Skeletal muscle tissue (tissue), 4 donors: Measurements from ENCODE around the gene ARHGAP6. TPM values are rescaled to one million over a fixed set of nuclear protein-coding genes. Genes with fewer than 3 reads are reported as not detected.
A peak's percentile ranks its signal among the peaks of the same experiment; 100 is the strongest.

Experiments
- H3K27ac ChIP-seq: one replicate; pipeline ENCODE4 v1.7.0; 2013; ENCODE audit warnings: mild to moderate bottlenecking, low read depth, low read length, inconsistent platforms
- H3K27me3 ChIP-seq, 3 donors: one replicate each; pipeline ENCODE4 v1.7.0; 2013; ENCODE audit warnings: low read length in 3 of 3; ENCODE audit not compliant: control insufficient read depth in 3 of 3, insufficient read depth in 3 of 3
- H3K36me3 ChIP-seq, 3 donors: one replicate each; pipeline ENCODE4 v1.7.0; 2013; ENCODE audit warnings: low read length in 3 of 3; ENCODE audit not compliant: control insufficient read depth in 3 of 3, insufficient read depth in 3 of 3
- H3K4me1 ChIP-seq, 3 donors: one replicate each; pipeline ENCODE4 v1.7.0; 2013; ENCODE audit warnings: low read length in 3 of 3, mild to moderate bottlenecking in 3 of 3; ENCODE audit not compliant: control insufficient read depth in 3 of 3, insufficient read depth in 3 of 3
- H3K4me3 ChIP-seq, 3 donors: one replicate each; pipeline ENCODE4 v1.7.0; 2013; ENCODE audit warnings: low read length in 3 of 3
- H3K9ac ChIP-seq, 3 donors: one replicate each; pipeline ENCODE4 v1.7.0; 2013; ENCODE audit warnings: low read length in 3 of 3, mild to moderate bottlenecking in 3 of 3, moderate library complexity in 2 of 3, low read depth in 1 of 3
- H3K9me3 ChIP-seq, 3 donors: one replicate each; pipeline ENCODE4 v1.7.0; 2013; ENCODE audit warnings: low read length in 3 of 3; ENCODE audit not compliant: control insufficient read depth in 3 of 3
- total RNA-seq: library from RNA; depleted of rRNA; stranded (reverse); fragments of >200 nt; gene quantifications from one replicate; pipeline ENCODE4 v1.2.3, GENCODE V29; 2014
- donor health status: Osteomylitis.

ARHGAP6 gene
- total RNA-seq, 1 donor from 2014 or later = 8.4 TPM

DNA sequence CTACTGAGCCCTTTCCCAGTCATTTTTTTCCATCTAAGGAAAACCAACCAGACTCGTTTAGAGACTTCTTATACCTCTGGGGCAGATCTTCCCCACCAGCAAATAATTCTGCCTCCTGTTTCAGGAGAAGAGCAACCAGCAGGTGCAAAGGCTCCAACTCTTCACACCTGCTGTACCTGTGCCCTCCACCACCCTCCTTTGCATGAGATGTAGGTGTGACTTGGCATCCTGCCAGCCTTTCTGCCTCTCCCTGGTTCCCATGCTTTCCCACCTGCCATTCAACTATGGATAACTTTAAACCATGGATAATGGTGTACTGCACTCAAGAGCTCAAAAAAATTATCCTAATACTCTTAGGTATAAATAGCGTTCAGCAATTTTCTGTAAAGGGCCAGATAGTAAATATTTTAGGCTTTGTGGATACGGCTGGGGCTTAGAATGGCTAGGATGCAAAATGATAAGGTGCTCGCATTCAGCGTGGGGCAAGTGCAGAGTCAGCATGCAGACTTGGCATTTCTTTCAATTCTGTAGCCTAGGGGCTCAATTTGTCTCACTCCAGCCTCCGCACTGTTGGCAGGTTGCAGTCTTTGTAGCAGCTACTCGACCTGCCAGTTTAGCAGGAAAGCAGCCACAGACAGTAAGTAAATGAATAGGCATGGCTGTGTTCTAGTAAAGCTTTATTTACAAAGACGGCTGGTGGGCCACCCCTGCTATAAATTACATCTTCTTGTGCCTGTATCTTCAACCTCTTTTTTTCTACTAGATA, 474.8 kb downstream of the ARHGAP6 start:
- no peaks in the 10 kb centered on the region for H3K27me3 ChIP-seq
- H3K4me3 ChIP-seq = no peak overlapping the region
- no peak overlapping the region for H3K9ac ChIP-seq

GRCh38 chrX:11189097-11189496, 476.6 kb downstream of the ARHGAP6 start:
- Histone ChIP-seq H3K27me3 (no peaks in the 10 kb centered on the region), H3K27ac (no peak overlapping the region), H3K36me3 (no peaks in the 10 kb centered on the region), H3K9ac (no peak overlapping the region), H3K4me3 (no peak overlapping the region), H3K9me3 (no peaks in the 10 kb centered on the region), H3K4me1 (no peaks in the 10 kb centered on the region)

More for the DNA sequence above, 474.8 kb downstream of the ARHGAP6 start:
- Histone ChIP-seq H3K9me3 (no peaks in the 10 kb centered on the region), H3K4me1 (no peaks in the 10 kb centered on the region), H3K36me3 (no peaks in the 10 kb centered on the region), H3K27ac (no peak overlapping the region)

- no peak overlapping the region for H3K9ac ChIP-seq
- H3K9me3 ChIP-seq = no peaks in the 10 kb centered on the region
- peaks cover 0 to 2% (median 0%) of the 10 kb centered on the region in 3 donors for H3K36me3 ChIP-seq
- no peak overlapping the region for H3K27ac ChIP-seq
- no peak overlapping the region for H3K4me3 ChIP-seq
- no peaks in the 10 kb centered on the region for H3K4me1 ChIP-seq
- no peaks in the 10 kb centered on the region for H3K27me3 ChIP-seq
Observed at GRCh38 chrX:11188664-11189063, 477.1 kb downstream of the ARHGAP6 start.

- H3K27me3 ChIP-seq = no peaks in the 10 kb centered on the region
- peaks cover 0 to 2% (median 0%) of the 10 kb centered on the region in 3 donors for H3K36me3 ChIP-seq
- H3K9me3 ChIP-seq = no peaks in the 10 kb centered on the region
- H3K4me3 ChIP-seq = no peak overlapping the region
- no peak overlapping the region for H3K27ac ChIP-seq
- H3K4me1 ChIP-seq = no peaks in the 10 kb centered on the region
- no peak overlapping the region for H3K9ac ChIP-seq
Observed at GRCh38 chrX:11187001-11187400, 478.7 kb downstream of the ARHGAP6 start.

- no peak overlapping the region for H3K9ac ChIP-seq
- H3K27me3 ChIP-seq = no peaks in the 10 kb centered on the region
- no peak overlapping the region for H3K4me3 ChIP-seq
- H3K9me3 ChIP-seq = no peaks in the 10 kb centered on the region
- H3K4me1 ChIP-seq = no peaks in the 10 kb centered on the region
- no peak overlapping the region for H3K27ac ChIP-seq
- peaks cover 0 to 2% (median 0%) of the 10 kb centered on the region in 3 donors for H3K36me3 ChIP-seq
Observed at GRCh38 chrX:11185861-11186260, 479.9 kb downstream of the ARHGAP6 start.

DNA sequence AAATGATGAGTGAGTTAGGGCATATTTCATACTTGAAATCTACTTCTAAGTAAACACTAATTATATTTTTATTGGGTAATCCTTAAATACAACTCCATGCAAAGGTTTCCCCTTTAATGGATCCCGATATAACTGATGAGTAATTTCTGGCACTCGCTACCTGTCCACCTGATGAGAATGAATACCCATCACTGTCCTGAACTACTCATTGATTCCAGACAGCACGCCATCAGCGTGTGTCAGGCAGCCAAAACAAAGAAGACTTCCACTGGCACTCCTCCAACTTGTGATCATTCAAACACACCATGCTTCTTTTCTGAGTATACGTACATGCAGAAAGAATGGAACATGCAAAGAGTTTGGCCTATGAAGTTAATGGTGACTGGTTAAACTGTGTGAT, 485.1 kb downstream of the ARHGAP6 start:
- Histone ChIP-seq H3K9me3 (no peaks in the 10 kb centered on the region), H3K4me3 (no peak overlapping the region), H3K9ac (no peak overlapping the region)

GRCh38 chrX:11172415-11172814, 493.3 kb downstream of the ARHGAP6 start:
- H3K4me3 ChIP-seq = no peak overlapping the region
- peaks cover 0 to 3% (median 0%) of the 10 kb centered on the region in 3 donors for H3K36me3 ChIP-seq
- no peaks in the 10 kb centered on the region for H3K9me3 ChIP-seq
- peaks cover 0 to 3% (median 0%) of the 10 kb centered on the region in 3 donors for H3K4me1 ChIP-seq
- peak overlapping the region; percentile 45 for H3K27ac ChIP-seq
- H3K27me3 ChIP-seq = no peaks in the 10 kb centered on the region
- no peak overlapping the region for H3K9ac ChIP-seq

More for the DNA sequence above, 485.1 kb downstream of the ARHGAP6 start:
- Histone ChIP-seq H3K27me3 (no peaks in the 10 kb centered on the region), H3K36me3 (peaks cover 2 to 12% (median 7%) of the 10 kb centered on the region in 3 donors), H3K4me1 (no peaks in the 10 kb centered on the region), H3K27ac (no peak overlapping the region)

DNA sequence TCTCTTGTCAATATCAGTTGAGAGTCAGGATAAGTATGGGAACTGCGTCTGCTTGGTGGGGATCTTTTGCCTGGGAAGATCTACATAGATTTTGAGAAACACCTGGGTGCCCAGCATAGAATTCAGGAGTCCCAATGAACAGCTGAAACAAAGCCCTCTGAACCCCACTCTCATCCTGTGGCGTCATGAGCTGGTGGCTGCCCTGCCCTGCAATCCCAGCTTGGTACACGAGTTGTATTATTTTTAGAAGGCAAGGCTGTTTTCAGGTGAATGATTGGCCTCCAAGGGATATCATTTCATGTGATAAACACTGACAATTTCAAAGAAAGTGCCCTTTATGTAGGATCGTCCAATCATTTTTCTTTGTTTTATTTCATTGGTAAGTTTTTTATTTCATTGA, 493.8 kb downstream of the ARHGAP6 start:
- peak overlapping the region; percentile 45 for H3K27ac ChIP-seq

DNA sequence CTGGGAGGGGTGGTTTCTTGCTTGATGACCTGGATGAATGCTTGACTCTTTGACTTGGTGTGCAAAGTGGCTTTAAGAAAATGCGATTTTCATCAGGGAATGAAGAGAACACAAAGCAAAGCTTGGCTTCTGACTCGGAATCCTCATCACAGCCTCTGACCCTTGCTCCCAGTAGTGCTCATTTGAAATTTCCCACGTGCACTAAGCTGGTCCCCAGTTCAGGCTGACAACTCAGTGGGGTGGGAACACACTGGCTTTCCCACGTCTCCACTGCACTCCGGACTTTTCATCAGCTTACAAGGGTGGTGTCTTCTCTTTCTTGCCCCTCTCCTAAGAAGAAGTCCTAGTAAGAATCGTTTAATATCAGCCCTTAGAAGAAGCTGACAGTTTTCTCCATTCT, 501.3 kb downstream of the ARHGAP6 start:
- Histone ChIP-seq H3K4me3 (no peak overlapping the region), H3K27ac (no peak overlapping the region), H3K36me3 (peaks cover 0 to 3% (median 0%) of the 10 kb centered on the region in 3 donors), H3K9ac (no peak overlapping the region), H3K9me3 (no peaks in the 10 kb centered on the region), H3K27me3 (no peaks in the 10 kb centered on the region), H3K4me1 (no peaks in the 10 kb centered on the region)

More for the DNA sequence above, 493.8 kb downstream of the ARHGAP6 start:
- Histone ChIP-seq H3K9me3 (no peaks in the 10 kb centered on the region), H3K9ac (no peak overlapping the region), H3K4me1 (peaks cover 0 to 3% (median 0%) of the 10 kb centered on the region in 3 donors), H3K36me3 (peaks cover 0 to 3% (median 0%) of the 10 kb centered on the region in 3 donors), H3K4me3 (no peak overlapping the region), H3K27me3 (no peaks in the 10 kb centered on the region)

DNA sequence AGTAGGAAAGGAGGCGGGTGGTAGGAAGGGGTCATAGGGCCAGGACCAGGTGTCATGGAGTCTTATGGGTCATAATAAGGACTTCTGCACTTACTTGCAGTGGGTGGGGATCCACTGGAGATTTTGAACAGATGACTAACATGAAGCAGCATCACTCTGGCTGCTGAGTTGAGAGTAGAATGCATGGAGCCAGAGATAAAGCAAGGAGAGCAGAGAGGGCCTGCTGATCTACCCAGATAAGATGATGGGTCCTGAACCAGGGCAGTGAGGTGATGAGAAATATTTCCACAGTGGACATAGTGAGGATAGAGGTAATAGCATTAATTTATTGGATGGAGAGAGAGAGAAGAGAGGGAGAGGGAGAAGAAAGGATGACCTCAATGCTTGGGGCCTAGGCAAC, 506.6 kb downstream of the ARHGAP6 start:
- no peaks in the 10 kb centered on the region for H3K9me3 ChIP-seq

More for the DNA sequence above, 506.6 kb downstream of the ARHGAP6 start:
- no peak overlapping the region for H3K4me3 ChIP-seq
- H3K9ac ChIP-seq = no peak overlapping the region
- H3K27ac ChIP-seq = no peak overlapping the region
- peaks cover 0 to 6% (median 0%) of the 10 kb centered on the region in 3 donors for H3K36me3 ChIP-seq
- H3K4me1 ChIP-seq = no peaks in the 10 kb centered on the region
- no peaks in the 10 kb centered on the region for H3K27me3 ChIP-seq
